Mesendoderm (in vitro differentiated cells): ENCODE results near the gene FUZ.

ENCODE experiments used
- DNase-seq: peaks from one replicate; pipeline ENCODE4 v3.0.0; 2013
- H2AK5ac ChIP-seq: 2 replicates; pipeline ENCODE4 v1.6.1; 2013; ENCODE audit warnings: low read length, inconsistent platforms
- H2BK120ac ChIP-seq: 2 replicates; pipeline ENCODE4 v1.6.1; 2013; ENCODE audit warnings: low read depth, mild to moderate bottlenecking, low read length, moderate library complexity, mixed read lengths
- H2BK15ac ChIP-seq: replicated peaks from 2 replicates; pipeline ENCODE4 v1.6.1; 2013; ENCODE audit warnings: low read depth, mild to moderate bottlenecking, moderate library complexity
- H2BK5ac ChIP-seq: 2 replicates; pipeline ENCODE4 v1.6.1; 2013; ENCODE audit warnings: low read length, inconsistent platforms
- H3K18ac ChIP-seq: 2 replicates; pipeline ENCODE4 v1.6.1; 2013; ENCODE audit warnings: mild to moderate bottlenecking, low read length, mixed read lengths
- H3K23ac ChIP-seq: one replicate; pipeline ENCODE4 v1.6.1; 2013; ENCODE audit warnings: low read length
- H3K27ac ChIP-seq: 2 replicates; pipeline ENCODE4 v1.5.1; 2013; ENCODE audit warnings: low read depth, mild to moderate bottlenecking, inconsistent platforms, low read length, moderate library complexity
- H3K27me3 ChIP-seq: 2 replicates; pipeline ENCODE4 v1.6.1; 2013; ENCODE audit warnings: low read length, control low read depth, mild to moderate bottlenecking, inconsistent platforms; ENCODE audit not compliant: insufficient read depth, poor library complexity
- H3K36me3 ChIP-seq: 2 replicates; pipeline ENCODE4 v1.6.1; 2013; ENCODE audit warnings: low read length, inconsistent platforms; ENCODE audit not compliant: control insufficient read depth, insufficient read depth
- H3K4ac ChIP-seq: one replicate; pipeline ENCODE4 v1.6.1; 2013; ENCODE audit warnings: low read depth, mild to moderate bottlenecking, low read length, moderate library complexity
- H3K4me1 ChIP-seq: 2 replicates; pipeline ENCODE4 v1.6.1; 2013; ENCODE audit warnings: low read depth, low read length, inconsistent platforms; ENCODE audit not compliant: control insufficient read depth
- H3K4me2 ChIP-seq: 2 replicates; pipeline ENCODE4 v1.6.1; 2013; ENCODE audit warnings: low read length
- H3K4me3 ChIP-seq: 2 replicates; pipeline ENCODE4 v1.5.1; 2013; ENCODE audit warnings: mild to moderate bottlenecking, low read length
- H3K56ac ChIP-seq: one replicate; pipeline ENCODE4 v1.6.1; 2013; ENCODE audit warnings: low read length
- H3K79me1 ChIP-seq: 2 replicates; pipeline ENCODE4 v1.6.1; 2013; ENCODE audit warnings: low read length, inconsistent platforms
- H3K79me2 ChIP-seq: 2 replicates; pipeline ENCODE4 v1.6.1; 2013; ENCODE audit warnings: mild to moderate bottlenecking, low read length; ENCODE audit not compliant: control insufficient read depth, insufficient read depth
- H3K9ac ChIP-seq: 2 replicates; pipeline ENCODE4 v1.6.1; 2013; ENCODE audit warnings: low read length, inconsistent platforms
- H4K5ac ChIP-seq: one replicate; pipeline ENCODE4 v1.6.1; 2013; ENCODE audit warnings: low read length
- H4K8ac ChIP-seq: one replicate; pipeline ENCODE4 v1.6.1; 2013; ENCODE audit warnings: low read depth, mild to moderate bottlenecking, control low read depth, low read length, moderate library complexity
- WGBS: extraction: QIAGEN DNeasy Blood & Tissue Kit; methylation state at CpG from one replicate; pipeline ENCODE4 v1.1.7; 2013; ENCODE audit warnings: low lambda C conversion rate, missing lambda C conversion rate; ENCODE audit not compliant: insufficient coverage; ENCODE audit errors: extremely low coverage; 5-methylcytosine and 5-hydroxymethylcytosine counted together

FUZ gene

DNA sequence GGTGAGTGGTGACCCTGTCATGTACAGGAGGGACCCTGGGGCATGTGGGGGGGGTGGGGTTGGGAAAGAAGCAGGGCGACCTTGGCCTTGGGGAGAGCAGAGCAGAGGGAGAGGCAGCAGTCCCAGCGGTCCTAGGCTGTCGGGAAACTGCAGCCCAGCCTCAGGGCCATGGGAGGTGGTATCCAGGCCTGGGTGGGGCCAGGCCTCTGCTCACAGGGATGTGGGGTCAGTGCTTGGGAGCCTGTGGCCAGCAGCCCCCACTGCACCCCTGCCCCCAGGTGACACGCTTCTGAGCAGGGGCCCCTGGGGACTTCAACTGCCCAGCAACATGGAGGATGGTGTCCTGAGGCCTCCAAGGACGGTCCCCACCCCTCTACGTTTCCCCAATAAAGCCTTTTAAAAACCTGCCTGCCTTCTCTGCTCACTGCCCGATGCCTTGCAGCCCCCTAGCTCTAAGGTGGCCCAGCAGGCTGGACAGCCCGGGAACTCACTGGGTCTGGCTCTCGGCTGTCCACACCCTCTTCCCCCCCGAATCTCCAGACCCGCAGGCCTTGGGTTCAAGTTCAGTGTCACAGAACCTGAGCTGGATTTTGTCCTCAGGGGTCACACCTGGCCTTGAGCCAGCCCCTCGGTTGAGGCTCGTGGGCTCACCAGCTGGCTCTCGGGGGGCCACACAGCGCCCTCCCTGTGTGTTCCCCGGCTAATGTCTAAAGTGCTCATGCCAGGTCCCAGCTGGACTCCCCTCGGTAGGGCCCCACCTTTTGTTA, 47.4 kb upstream of the FUZ start:
- H3K36me3 ChIP-seq = peaks cover 23% of the 10 kb centered on the region
- no CpG with 5 or more reads among the region's 17 CpGs for WGBS

DNA sequence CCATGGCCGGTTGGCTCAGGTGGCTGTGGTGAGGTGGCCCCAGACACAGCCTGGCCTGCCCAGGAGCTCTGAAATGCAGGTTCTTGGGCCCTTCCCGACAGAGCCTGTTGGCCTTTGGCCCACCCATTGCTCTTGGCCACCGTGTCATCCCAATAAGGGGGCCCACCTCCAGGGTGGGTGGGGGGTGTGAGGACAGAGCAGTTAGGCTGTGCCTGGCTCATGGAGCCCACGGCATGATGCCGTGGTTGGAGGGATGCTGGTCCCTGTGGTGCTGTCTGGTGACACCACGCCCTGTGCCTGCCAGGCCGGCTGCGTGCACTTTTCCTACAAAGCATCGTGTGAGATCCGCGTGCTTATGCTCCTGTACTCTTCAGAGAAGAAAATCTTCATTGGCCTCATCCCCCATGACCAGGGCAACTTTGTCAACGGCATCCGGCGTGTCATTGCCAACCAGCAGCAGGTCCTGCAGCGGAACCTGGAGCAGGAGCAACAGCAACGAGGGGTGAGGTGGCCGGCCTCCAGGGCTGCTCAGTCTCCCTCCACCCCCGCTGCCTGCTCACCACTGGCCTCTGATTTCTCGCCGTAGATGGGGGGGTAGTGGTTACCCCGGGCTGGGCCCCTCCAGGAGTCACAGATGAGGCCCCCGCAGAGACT, 46.7 kb upstream of the FUZ start:
- no peak overlapping the region for H3K4me2 ChIP-seq
- H2BK15ac ChIP-seq = no peak overlapping the region
- no peak overlapping the region for H3K18ac ChIP-seq
- H4K8ac ChIP-seq = no peak overlapping the region
- no peaks in the 10 kb centered on the region for H3K4me1 ChIP-seq
- peaks cover 6% of the 10 kb centered on the region for H3K79me2 ChIP-seq
- no peak overlapping the region for H3K4ac ChIP-seq
- no peak overlapping the region for H3K27ac ChIP-seq
- no peak overlapping the region for H3K56ac ChIP-seq
- H2BK120ac ChIP-seq = no peak overlapping the region
- no peak overlapping the region for H3K23ac ChIP-seq
- no peak for DNase-seq
- no peak overlapping the region for H2BK5ac ChIP-seq
- no CpG with 5 or more reads among the region's 22 CpGs for WGBS
- H3K27me3 ChIP-seq = no peaks in the 10 kb centered on the region
- H3K36me3 ChIP-seq = peaks cover 23% of the 10 kb centered on the region
- H3K9ac ChIP-seq = no peak overlapping the region
- no peak overlapping the region for H2AK5ac ChIP-seq
- no peak overlapping the region for H3K4me3 ChIP-seq
- H3K79me1 ChIP-seq = peaks cover 7% of the 10 kb centered on the region
- no peak overlapping the region for H4K5ac ChIP-seq

More for the DNA sequence above, 47.4 kb upstream of the FUZ start:
- no peak for DNase-seq
- Histone ChIP-seq H3K4me2 (no peak overlapping the region), H4K8ac (no peak overlapping the region), H3K27me3 (no peaks in the 10 kb centered on the region), H3K23ac (no peak overlapping the region), H2BK5ac (no peak overlapping the region), H3K4me1 (no peaks in the 10 kb centered on the region), H4K5ac (no peak overlapping the region), H3K56ac (peak overlapping the region; percentile 7), H3K27ac (no peak overlapping the region), H2BK15ac (no peak overlapping the region), H3K4ac (no peak overlapping the region), H3K18ac (no peak overlapping the region), H3K9ac (no peak overlapping the region), H2BK120ac (no peak overlapping the region), H2AK5ac (no peak overlapping the region), H3K4me3 (no peak overlapping the region), H3K79me1 (peaks cover 7% of the 10 kb centered on the region), H3K79me2 (peaks cover 10% of the 10 kb centered on the region)

- H3K4me1 ChIP-seq = no peaks in the 10 kb centered on the region
- H3K18ac ChIP-seq = no peak overlapping the region
- H2BK15ac ChIP-seq = no peak overlapping the region
- no peak overlapping the region for H2BK120ac ChIP-seq
- peaks cover 10% of the 10 kb centered on the region for H3K79me1 ChIP-seq
- H4K5ac ChIP-seq = no peak overlapping the region
- H4K8ac ChIP-seq = no peak overlapping the region
- no peak overlapping the region for H3K4me2 ChIP-seq
- no peak overlapping the region for H3K23ac ChIP-seq
- H3K36me3 ChIP-seq = peaks cover 16% of the 10 kb centered on the region
- H3K56ac ChIP-seq = no peak overlapping the region
- H3K4ac ChIP-seq = no peak overlapping the region
- no peak for DNase-seq
- peaks cover 8% of the 10 kb centered on the region for H3K79me2 ChIP-seq
- no CpG with 5 or more reads among the region's 37 CpGs for WGBS
- H3K27ac ChIP-seq = no peak overlapping the region
- H3K9ac ChIP-seq = no peak overlapping the region
- no peak overlapping the region for H3K4me3 ChIP-seq
- H2BK5ac ChIP-seq = no peak overlapping the region
- no peak overlapping the region for H2AK5ac ChIP-seq
- no peaks in the 10 kb centered on the region for H3K27me3 ChIP-seq
Measured at GRCh38 chr19:49858088-49858985, 45.2 kb upstream of the FUZ start.

GRCh38 chr19:49857838-49858087, 44.7 kb upstream of the FUZ start:
- WGBS = no CpG with 5 or more reads among the region's 5 CpGs
- no peak for DNase-seq
- Histone ChIP-seq H2BK5ac (no peak overlapping the region), H4K5ac (no peak overlapping the region), H3K4me3 (no peak overlapping the region), H3K18ac (no peak overlapping the region), H3K36me3 (peaks cover 17% of the 10 kb centered on the region), H2BK15ac (no peak overlapping the region), H3K9ac (no peak overlapping the region), H3K27me3 (no peaks in the 10 kb centered on the region), H3K79me2 (peaks cover 13% of the 10 kb centered on the region), H3K4ac (no peak overlapping the region), H3K56ac (no peak overlapping the region), H2BK120ac (no peak overlapping the region), H3K4me2 (no peak overlapping the region), H3K27ac (no peak overlapping the region), H3K79me1 (peaks cover 12% of the 10 kb centered on the region), H2AK5ac (no peak overlapping the region), H3K23ac (no peak overlapping the region), H3K4me1 (peaks cover under 1% of the 10 kb centered on the region), H4K8ac (no peak overlapping the region)

- Histone ChIP-seq H3K9ac (no peak overlapping the region), H3K4ac (no peak overlapping the region), H3K79me2 (peaks cover 18% of the 10 kb centered on the region), H3K27me3 (no peaks in the 10 kb centered on the region), H3K56ac (no peak overlapping the region), H3K27ac (no peak overlapping the region), H3K23ac (no peak overlapping the region), H2BK120ac (no peak overlapping the region), H2BK5ac (no peak overlapping the region), H3K4me3 (no peak overlapping the region), H2AK5ac (no peak overlapping the region), H3K79me1 (peaks cover 17% of the 10 kb centered on the region), H2BK15ac (no peak overlapping the region), H4K8ac (no peak overlapping the region), H3K4me2 (no peak overlapping the region), H4K5ac (no peak overlapping the region), H3K4me1 (peaks cover 6% of the 10 kb centered on the region), H3K18ac (no peak overlapping the region), H3K36me3 (peaks cover 21% of the 10 kb centered on the region)
- no CpG with 5 or more reads among the region's 26 CpGs for WGBS
- DNase-seq = no peak
Measured at GRCh38 chr19:49857061-49857837, 44.2 kb upstream of the FUZ start.
